ENCODE measurements around the gene CTCFL.

DNA sequence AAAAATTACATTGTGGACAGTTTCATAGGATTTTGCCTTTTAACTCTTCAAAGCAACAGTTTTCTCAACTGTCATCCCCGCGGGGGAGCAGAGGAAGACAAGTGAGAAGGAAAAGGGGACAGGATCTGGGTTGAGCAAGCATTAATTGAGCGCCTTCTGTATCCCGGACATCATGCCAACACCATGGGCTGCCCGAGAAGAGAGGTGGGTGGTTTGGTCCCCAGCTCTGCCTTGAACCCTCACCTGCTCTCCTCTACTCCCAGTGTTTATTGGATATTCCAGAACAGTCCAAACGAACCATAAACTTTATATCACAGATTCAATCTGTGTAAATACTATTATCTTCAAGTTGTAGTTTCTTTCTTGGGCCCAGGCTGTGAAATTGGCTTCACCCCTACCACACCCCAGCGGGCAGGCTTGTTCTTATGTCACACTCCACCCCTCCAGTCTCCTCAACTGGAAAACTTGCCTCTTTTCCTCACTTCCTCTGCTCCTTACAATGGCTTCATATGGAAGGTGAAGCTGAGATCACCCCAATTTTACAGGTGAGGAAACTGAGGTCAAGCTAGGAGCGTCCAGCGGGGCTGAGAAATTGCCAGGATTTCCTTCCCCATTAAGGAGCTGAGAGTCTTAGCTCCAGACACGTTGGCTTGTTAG, 42.0 kb upstream of the CTCFL start:
- TF ChIP-seq YY1 (IDR thresholded peaks at IDR 0.05; ENCODE audit: insufficient read depth, insufficient read length) (no peak), SUZ12 (IDR thresholded peaks at IDR 0.05; ENCODE audit: extremely low read depth, insufficient read depth, insufficient read length) (no peak), ZNF274 (IDR thresholded peaks at IDR 0.05; ENCODE audit: low read depth, low read length) (no peak)

Measured in NT2/D1 (cell line).